Activated naive CD4-positive, alpha-beta T cell (primary cell): ENCODE data around the gene MRLN.

Source experiments
- DNase-seq, 4 experiments: peaks; one replicate each; lab custom pipeline; 2025; lab: John Stamatoyannopoulos, UW

The MRLN gene

DNA sequence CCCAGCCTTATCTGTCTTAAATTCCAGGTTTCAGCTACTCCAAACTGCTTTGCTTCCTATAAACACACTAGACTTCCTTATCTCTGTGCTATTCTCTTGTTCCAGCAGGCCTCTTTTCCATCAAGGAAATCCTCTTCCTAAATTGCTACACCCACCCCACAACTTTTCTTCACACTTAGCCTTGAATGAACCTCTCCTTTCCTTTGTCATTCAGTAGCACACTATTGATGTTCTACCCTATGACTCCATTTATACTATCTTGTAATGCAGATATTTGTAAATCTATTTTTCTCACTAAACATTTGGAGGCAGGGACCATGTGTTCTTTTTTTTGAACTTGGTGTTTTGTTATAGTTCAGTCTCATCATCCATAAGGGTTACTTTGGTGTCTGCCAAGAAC, 47.3 kb downstream of the MRLN start:
- no peak for DNase-seq

- no peak for DNase-seq
Measured at GRCh38 chr10:59704630-59705029, 48.6 kb downstream of the MRLN start.

DNA sequence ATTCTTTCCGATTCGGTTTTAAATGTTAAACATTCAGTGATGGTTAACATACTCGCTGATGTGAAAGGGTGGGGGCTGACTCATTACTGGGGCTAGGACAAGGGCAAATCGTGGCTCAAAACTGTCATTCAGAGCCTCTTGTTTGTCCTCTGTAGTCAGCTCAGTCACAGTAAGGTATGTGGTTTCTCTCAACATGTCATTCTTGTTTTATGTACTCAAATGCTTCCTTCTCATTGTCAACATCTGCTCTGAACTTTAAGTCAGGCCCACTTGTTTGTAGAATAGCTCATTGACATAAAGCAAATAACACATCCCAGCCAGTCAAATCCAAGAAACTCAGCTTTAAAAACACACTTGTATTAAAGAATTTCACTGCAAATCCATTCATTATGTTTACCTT, 50.9 kb downstream of the MRLN start:
- no peak for DNase-seq

- no peak for DNase-seq
Measured at GRCh38 chr10:59700709-59701108, 52.5 kb downstream of the MRLN start.

- no peak for DNase-seq
Measured at GRCh38 chr10:59698326-59698725, 54.9 kb downstream of the MRLN start.

DNA sequence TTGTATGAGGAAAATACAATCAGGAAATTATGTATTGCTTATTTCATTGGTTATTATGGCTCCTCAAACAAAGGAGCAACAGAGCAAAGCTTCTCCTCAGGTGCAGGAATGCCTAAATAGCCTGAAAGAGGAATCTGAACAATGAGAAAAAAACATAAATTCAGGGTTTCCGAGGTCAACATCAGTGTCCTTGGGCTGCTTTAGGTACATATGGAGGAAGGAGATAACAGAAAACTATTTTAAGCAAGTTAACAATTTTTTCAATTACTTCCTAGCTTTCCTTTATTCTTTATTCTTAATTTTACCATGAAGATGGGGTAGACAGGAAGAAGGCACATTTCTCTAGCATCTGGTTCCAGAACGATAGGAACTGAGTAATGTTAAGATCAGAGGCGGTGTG, 57.6 kb downstream of the MRLN start:
- DNase-seq, result no peak

GRCh38 chr10:59694936-59695335, 58.3 kb downstream of the MRLN start:
- no peak for DNase-seq

DNA sequence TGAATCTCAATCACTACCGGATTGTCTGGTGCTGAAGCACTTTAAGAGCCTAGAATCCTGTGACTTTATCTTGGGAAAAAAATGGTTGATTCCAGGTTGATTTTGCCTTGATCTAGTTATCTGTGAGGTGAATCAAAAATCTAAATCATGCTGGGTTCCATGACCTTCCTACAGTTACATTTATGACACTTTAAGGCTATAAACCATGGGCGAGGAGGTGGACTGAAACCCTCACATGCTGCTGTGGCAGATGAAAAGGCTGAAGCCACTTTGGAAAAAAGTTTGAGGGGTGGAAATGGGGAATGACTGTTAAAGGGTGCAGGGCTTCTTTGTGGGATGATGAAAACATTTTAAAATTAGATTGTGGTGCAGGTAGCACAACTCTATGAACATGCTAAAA, 61.1 kb downstream of the MRLN start:
- no peak for DNase-seq

- DNase-seq, result no peak
Measured at GRCh38 chr10:59688921-59689351, 64.3 kb downstream of the MRLN start.

DNA sequence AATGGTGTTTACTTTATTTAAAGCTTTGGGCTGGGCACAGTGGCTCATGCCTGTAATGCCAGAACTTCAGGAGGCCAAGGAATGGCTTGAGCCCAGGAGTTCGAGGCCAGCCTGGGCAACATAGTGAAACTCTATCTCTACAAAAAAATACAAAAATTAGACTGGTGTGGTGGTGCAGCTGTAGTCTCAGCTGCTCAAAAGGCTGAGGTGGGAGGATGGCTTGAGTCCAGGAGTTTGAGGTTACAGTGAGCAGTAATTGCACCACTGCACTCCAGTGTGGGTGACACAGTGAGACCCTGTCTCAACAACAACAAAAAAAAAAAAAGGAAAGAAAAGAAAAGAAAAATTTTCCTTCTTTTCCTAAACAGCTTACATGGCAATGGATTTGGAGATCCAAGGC, 65.6 kb downstream of the MRLN start:
- DNase-seq, result no peak
